ENCODE measurements around the gene TBX20. TPM values are rescaled to one million over a fixed set of nuclear protein-coding genes. Genes with fewer than 3 reads are reported as not detected.
A peak's percentile ranks its signal among the peaks of the same experiment; 100 is the strongest.
"Not testable (repeated sequence)": the region's sequence is repeated elsewhere in the genome, so short reads cannot be mapped to it uniquely, and the experiment has no call there.

TBX20 gene
- total RNA-seq, 1 donor from 2014 or later, result 0.36 TPM

DNA sequence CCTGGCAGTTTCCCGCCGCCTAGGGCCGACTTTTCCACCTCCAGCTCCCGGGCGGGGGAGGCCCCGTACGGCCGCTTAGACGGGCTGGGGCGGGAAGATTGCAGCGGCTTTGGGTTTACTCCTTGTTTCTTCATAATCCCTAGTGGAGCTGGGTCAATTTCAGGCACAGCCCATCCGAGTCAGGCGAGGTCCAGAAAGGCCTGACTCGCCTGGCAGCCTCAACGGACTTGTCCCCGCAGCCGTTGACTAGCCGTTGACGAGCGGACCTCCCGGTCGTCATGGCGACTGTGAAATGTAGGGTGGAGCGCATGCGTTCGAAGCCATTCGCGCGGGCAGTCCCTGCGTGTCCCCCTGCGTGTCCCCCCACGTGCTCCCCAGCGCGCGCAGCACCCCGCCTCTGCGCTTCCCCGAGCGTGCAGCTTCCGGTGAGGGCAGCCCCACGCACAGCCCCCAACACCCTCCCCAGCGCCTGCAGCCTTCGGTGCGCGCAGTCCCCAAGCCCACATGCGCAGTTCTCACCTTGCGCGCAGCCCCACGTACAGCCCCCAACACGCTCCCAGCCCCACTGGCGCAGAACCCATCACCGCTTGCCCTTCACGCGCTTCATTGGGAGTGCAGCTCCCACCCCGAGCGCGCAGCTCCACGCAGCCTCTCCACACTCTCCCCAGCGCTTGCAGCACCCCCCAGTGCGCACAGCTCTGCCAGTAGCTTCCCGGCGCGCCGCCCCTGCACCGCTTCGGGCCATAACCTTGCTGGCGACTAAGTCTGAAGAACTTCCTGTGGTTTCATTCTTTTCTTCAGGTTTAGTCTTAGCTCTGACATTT, 67.8 kb downstream of the TBX20 start:
- peak; percentile 51 for DNase-seq (ENCODE audit: low spot score)
- H3K9me3 Mint-ChIP-seq (ENCODE audit: unreplicated experiment), result no peaks in the 10 kb centered on the region
- H3K27me3 Mint-ChIP-seq (ENCODE audit: unreplicated experiment), result peaks cover 9% of the 10 kb centered on the region
- H3K4me3 Mint-ChIP-seq (ENCODE audit: unreplicated experiment), result peak overlapping the region; percentile 85
- H3K27ac Mint-ChIP-seq (ENCODE audit: unreplicated experiment), result no peak overlapping the region
- TF ChIP-seq, protein P1, sequence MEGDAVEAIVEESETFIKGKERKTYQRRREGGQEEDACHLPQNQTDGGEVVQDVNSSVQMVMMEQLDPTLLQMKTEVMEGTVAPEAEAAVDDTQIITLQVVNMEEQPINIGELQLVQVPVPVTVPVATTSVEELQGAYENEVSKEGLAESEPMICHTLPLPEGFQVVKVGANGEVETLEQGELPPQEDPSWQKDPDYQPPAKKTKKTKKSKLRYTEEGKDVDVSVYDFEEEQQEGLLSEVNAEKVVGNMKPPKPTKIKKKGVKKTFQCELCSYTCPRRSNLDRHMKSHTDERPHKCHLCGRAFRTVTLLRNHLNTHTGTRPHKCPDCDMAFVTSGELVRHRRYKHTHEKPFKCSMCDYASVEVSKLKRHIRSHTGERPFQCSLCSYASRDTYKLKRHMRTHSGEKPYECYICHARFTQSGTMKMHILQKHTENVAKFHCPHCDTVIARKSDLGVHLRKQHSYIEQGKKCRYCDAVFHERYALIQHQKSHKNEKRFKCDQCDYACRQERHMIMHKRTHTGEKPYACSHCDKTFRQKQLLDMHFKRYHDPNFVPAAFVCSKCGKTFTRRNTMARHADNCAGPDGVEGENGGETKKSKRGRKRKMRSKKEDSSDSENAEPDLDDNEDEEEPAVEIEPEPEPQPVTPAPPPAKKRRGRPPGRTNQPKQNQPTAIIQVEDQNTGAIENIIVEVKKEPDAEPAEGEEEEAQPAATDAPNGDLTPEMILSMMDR (IDR thresholded peaks at IDR 0.05; ENCODE audit: unreplicated experiment), result no peak
- H3K36me3 Mint-ChIP-seq (ENCODE audit: low read depth, unreplicated experiment), result no peaks in the 10 kb centered on the region
- peaks cover 12% of the 10 kb centered on the region for H3K4me1 Mint-ChIP-seq (ENCODE audit: unreplicated experiment)

- not testable (repeated sequence) for H3K9me3 Mint-ChIP-seq (ENCODE audit: unreplicated experiment); H3K27me3 Mint-ChIP-seq (ENCODE audit: unreplicated experiment); H3K36me3 Mint-ChIP-seq (ENCODE audit: low read depth, unreplicated experiment)
- H3K27ac Mint-ChIP-seq (ENCODE audit: unreplicated experiment), result peak overlapping the region; percentile 3
- peak; percentile 8 for DNase-seq (ENCODE audit: low spot score)
- peak overlapping the region; percentile 85 for H3K4me3 Mint-ChIP-seq (ENCODE audit: unreplicated experiment)
- peaks cover 12% of the 10 kb centered on the region for H3K4me1 Mint-ChIP-seq (ENCODE audit: unreplicated experiment)
These were observed 68.4 kb downstream of the TBX20 start for GRCh38 chr7:35185578-35185907.

DNA sequence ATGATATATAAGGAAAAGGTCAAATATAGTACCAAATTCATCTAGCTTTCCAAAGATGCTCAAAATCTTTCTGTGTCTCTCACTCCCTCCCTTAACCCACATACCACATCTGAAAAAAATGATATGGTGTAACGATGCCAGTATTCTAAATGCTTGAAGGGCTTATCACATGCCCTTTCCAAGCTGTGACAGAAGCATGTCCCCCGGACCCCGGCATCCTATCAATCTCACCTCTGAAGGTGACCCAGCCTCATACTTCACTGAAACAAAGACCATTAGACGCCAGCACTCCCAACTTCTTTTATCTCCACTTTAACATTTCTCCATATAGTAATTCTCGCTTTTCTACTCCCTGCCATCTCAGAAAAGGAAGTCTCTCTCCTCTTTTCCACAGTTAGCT, 68.9 kb downstream of the TBX20 start:
- Mint-ChIP-seq H3K4me3 (ENCODE audit: unreplicated experiment) (peak overlapping the region; percentile 85), H3K4me1 (ENCODE audit: unreplicated experiment) (peaks cover 12% of the 10 kb centered on the region)
- H3K27ac Mint-ChIP-seq (ENCODE audit: unreplicated experiment); H3K9me3 Mint-ChIP-seq (ENCODE audit: unreplicated experiment); H3K27me3 Mint-ChIP-seq (ENCODE audit: unreplicated experiment); DNase-seq (ENCODE audit: low spot score); H3K36me3 Mint-ChIP-seq (ENCODE audit: low read depth, unreplicated experiment): not testable (repeated sequence)

GRCh38 chr7:35183873-35184503, 69.9 kb downstream of the TBX20 start:
- H3K4me3 Mint-ChIP-seq (ENCODE audit: unreplicated experiment), result not testable (repeated sequence)

DNA sequence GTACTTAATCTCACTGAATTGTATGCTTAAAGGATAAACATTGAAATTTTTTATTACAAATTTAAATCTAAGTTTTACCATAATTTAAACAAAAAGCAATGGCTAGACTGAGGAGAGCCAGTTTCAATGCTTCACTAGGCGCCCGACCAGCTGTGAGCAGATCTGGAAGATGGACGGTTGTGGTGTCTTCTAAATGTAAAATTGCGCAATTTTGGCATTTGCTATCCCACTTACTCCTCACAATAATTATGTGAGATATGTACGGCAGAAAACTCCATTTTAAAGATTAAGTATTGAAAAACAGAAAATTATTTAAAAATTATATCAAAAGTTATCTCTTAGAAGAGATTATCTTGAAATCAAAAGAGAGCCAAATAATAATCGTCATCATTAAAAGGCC, 73.2 kb downstream of the TBX20 start:
- H3K9me3 Mint-ChIP-seq (ENCODE audit: unreplicated experiment); H3K36me3 Mint-ChIP-seq (ENCODE audit: low read depth, unreplicated experiment); H3K27me3 Mint-ChIP-seq (ENCODE audit: unreplicated experiment); H3K27ac Mint-ChIP-seq (ENCODE audit: unreplicated experiment); DNase-seq (ENCODE audit: low spot score); H3K4me3 Mint-ChIP-seq (ENCODE audit: unreplicated experiment): not testable (repeated sequence)
- H3K4me1 Mint-ChIP-seq (ENCODE audit: unreplicated experiment), result peaks cover 11% of the 10 kb centered on the region

More at GRCh38 chr7:35183873-35184503, 69.9 kb downstream of the TBX20 start:
- H3K36me3 Mint-ChIP-seq (ENCODE audit: low read depth, unreplicated experiment); H3K27me3 Mint-ChIP-seq (ENCODE audit: unreplicated experiment); H3K9me3 Mint-ChIP-seq (ENCODE audit: unreplicated experiment); H3K27ac Mint-ChIP-seq (ENCODE audit: unreplicated experiment); DNase-seq (ENCODE audit: low spot score): not testable (repeated sequence)
- peaks cover 12% of the 10 kb centered on the region for H3K4me1 Mint-ChIP-seq (ENCODE audit: unreplicated experiment)

DNA sequence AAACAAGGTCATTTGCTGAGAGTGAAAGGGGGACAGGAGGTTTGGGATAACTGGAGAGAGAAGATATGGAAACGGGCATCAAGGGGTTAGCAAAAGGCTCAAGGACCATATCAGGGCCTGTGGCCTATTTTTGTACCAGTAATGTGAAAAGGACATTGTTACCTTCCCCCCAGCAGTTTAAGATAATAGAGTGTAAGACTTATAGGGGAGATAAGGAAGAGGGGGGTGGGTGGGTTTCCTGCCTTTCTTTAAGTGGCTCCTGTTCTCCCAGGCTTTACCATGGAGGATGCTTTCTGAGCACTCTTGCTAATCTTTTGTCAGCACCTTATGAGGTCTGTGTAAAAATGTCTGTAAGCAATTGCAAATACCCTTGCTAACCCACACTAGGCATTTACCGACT, 80.7 kb downstream of the TBX20 start:
- Mint-ChIP-seq H3K4me1 (ENCODE audit: unreplicated experiment) (peaks cover 37% of the 10 kb centered on the region), H3K27ac (ENCODE audit: unreplicated experiment) (peak overlapping the region; percentile 99), H3K4me3 (ENCODE audit: unreplicated experiment) (peak overlapping the region; percentile 40)
- H3K27me3 Mint-ChIP-seq (ENCODE audit: unreplicated experiment); H3K36me3 Mint-ChIP-seq (ENCODE audit: low read depth, unreplicated experiment); H3K9me3 Mint-ChIP-seq (ENCODE audit: unreplicated experiment): not testable (repeated sequence)
- DNase-seq (ENCODE audit: low spot score), result peak; percentile 15

GRCh38 chr7:35172131-35172530, 81.8 kb downstream of the TBX20 start:
- H3K9me3 Mint-ChIP-seq (ENCODE audit: unreplicated experiment); H3K36me3 Mint-ChIP-seq (ENCODE audit: low read depth, unreplicated experiment); H3K27me3 Mint-ChIP-seq (ENCODE audit: unreplicated experiment); DNase-seq (ENCODE audit: low spot score); H3K4me3 Mint-ChIP-seq (ENCODE audit: unreplicated experiment): not testable (repeated sequence)
- Mint-ChIP-seq H3K27ac (ENCODE audit: unreplicated experiment) (peak overlapping the region; percentile 81), H3K4me1 (ENCODE audit: unreplicated experiment) (peaks cover 41% of the 10 kb centered on the region)

GRCh38 chr7:35167658-35168057, 86.2 kb downstream of the TBX20 start:
- not testable (repeated sequence) for H3K9me3 Mint-ChIP-seq (ENCODE audit: unreplicated experiment); DNase-seq (ENCODE audit: low spot score); H3K27me3 Mint-ChIP-seq (ENCODE audit: unreplicated experiment); H3K36me3 Mint-ChIP-seq (ENCODE audit: low read depth, unreplicated experiment); H3K4me3 Mint-ChIP-seq (ENCODE audit: unreplicated experiment)
- Mint-ChIP-seq H3K27ac (ENCODE audit: unreplicated experiment) (peak overlapping the region; percentile 88), H3K4me1 (ENCODE audit: unreplicated experiment) (peaks cover 18% of the 10 kb centered on the region)

DNA sequence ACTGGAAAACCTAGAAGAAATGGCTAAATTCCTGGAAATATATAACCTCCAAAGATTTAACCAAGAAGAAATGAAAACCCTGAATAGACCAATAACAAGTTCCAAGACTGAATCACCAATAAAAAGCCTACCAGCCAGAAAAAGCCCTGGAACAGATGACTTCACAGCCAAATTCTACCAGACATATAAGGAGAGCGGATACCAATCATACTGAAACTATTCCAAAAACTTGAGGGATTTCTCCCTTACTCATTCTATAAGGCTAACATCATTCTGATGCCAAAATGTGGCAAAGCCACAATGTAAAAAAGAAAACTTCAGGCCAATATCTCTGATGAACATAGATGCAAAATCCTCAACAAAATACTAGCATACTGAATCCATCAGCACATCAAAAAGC, 86.7 kb downstream of the TBX20 start:
- DNase-seq (ENCODE audit: low spot score); H3K4me3 Mint-ChIP-seq (ENCODE audit: unreplicated experiment); H3K27ac Mint-ChIP-seq (ENCODE audit: unreplicated experiment); H3K9me3 Mint-ChIP-seq (ENCODE audit: unreplicated experiment); H3K27me3 Mint-ChIP-seq (ENCODE audit: unreplicated experiment); H3K36me3 Mint-ChIP-seq (ENCODE audit: low read depth, unreplicated experiment): not testable (repeated sequence)
- H3K4me1 Mint-ChIP-seq (ENCODE audit: unreplicated experiment), result peaks cover 17% of the 10 kb centered on the region

GRCh38 chr7:35161059-35161740, 92.7 kb downstream of the TBX20 start:
- H3K36me3 Mint-ChIP-seq (ENCODE audit: low read depth, unreplicated experiment); H3K9me3 Mint-ChIP-seq (ENCODE audit: unreplicated experiment); H3K4me1 Mint-ChIP-seq (ENCODE audit: unreplicated experiment); H3K27ac Mint-ChIP-seq (ENCODE audit: unreplicated experiment); H3K27me3 Mint-ChIP-seq (ENCODE audit: unreplicated experiment); DNase-seq (ENCODE audit: low spot score); H3K4me3 Mint-ChIP-seq (ENCODE audit: unreplicated experiment): not testable (repeated sequence)

Data from endothelial cell (in vitro differentiated cells).